Kasumi-1 (cell line): ENCODE data around the gene CACNA1A.

ENCODE experiments used
- DNase-seq, 2 experiments: peaks; one replicate each; lab custom pipeline; 2025; lab: John Stamatoyannopoulos, UW

CACNA1A gene

GRCh38 chr19:13231663-13232062 lies 274.6 kb downstream of the CACNA1A start:
- DNase-seq, result no peak

- no peak for DNase-seq
Measured at GRCh38 chr19:13229246-13229645, 277.0 kb downstream of the CACNA1A start.

- peak; percentile 36 to 57 for DNase-seq
Measured at GRCh38 chr19:13228561-13228960, 277.7 kb downstream of the CACNA1A start.

- no peak for DNase-seq
Measured at GRCh38 chr19:13226983-13227382, 279.3 kb downstream of the CACNA1A start.

GRCh38 chr19:13225973-13226865 lies 280.1 kb downstream of the CACNA1A start:
- DNase-seq, result no peak

- DNase-seq, result no peak
Measured at GRCh38 chr19:13225085-13225484, 281.2 kb downstream of the CACNA1A start.

- DNase-seq, result peak in 1 of 2 experiments; percentile 4
Measured at GRCh38 chr19:13220847-13221246, 285.4 kb downstream of the CACNA1A start.

GRCh38 chr19:13215572-13216380 lies 290.5 kb downstream of the CACNA1A start:
- DNase-seq, result no peak

GRCh38 chr19:13214036-13214730 lies 292.1 kb downstream of the CACNA1A start:
- no peak for DNase-seq

- peak; percentile 29 to 42 for DNase-seq
Measured at GRCh38 chr19:13212759-13213330, 293.4 kb downstream of the CACNA1A start.

GRCh38 chr19:13211426-13212308 lies 294.6 kb downstream of the CACNA1A start:
- no peak for DNase-seq

GRCh38 chr19:13210941-13211340 lies 295.3 kb downstream of the CACNA1A start:
- no peak for DNase-seq

- DNase-seq, result no peak
Measured at GRCh38 chr19:13210339-13210775, 295.9 kb downstream of the CACNA1A start.

GRCh38 chr19:13209484-13210338 lies 296.6 kb downstream of the CACNA1A start:
- DNase-seq, result no peak

GRCh38 chr19:13208672-13209483 lies 297.4 kb downstream of the CACNA1A start:
- no peak for DNase-seq

- peak; percentile 60 to 66 for DNase-seq
Measured at GRCh38 chr19:13207846-13208671, 298.2 kb downstream of the CACNA1A start.

GRCh38 chr19:13207237-13207845 lies 298.9 kb downstream of the CACNA1A start:
- no peak for DNase-seq

GRCh38 chr19:13206587-13206986 lies 299.7 kb downstream of the CACNA1A start:
- no peak for DNase-seq
